Measurements from ENCODE around the gene SLC7A11.

The SLC7A11 gene

GRCh38 chr4:138162259-138162658, 79.9 kb downstream of the SLC7A11 start:
- DNase-seq (ENCODE audit: low spot score): no peak

GRCh38 chr4:138161351-138161750, 80.8 kb downstream of the SLC7A11 start:
- no peak for DNase-seq (ENCODE audit: low spot score)

GRCh38 chr4:138158746-138159297, 83.3 kb downstream of the SLC7A11 start:
- no peak for DNase-seq (ENCODE audit: low spot score)

- no peak for DNase-seq (ENCODE audit: low spot score)
Observed at GRCh38 chr4:138140879-138141278, 101.3 kb downstream of the SLC7A11 start.

- DNase-seq (ENCODE audit: low spot score): no peak
Observed at GRCh38 chr4:138138774-138139173, 103.4 kb downstream of the SLC7A11 start.

GRCh38 chr4:138135610-138136009, 106.5 kb downstream of the SLC7A11 start:
- no peak for DNase-seq (ENCODE audit: low spot score)

- DNase-seq (ENCODE audit: low spot score): no peak
Observed at GRCh38 chr4:138118270-138118669, 123.9 kb downstream of the SLC7A11 start.

- DNase-seq (ENCODE audit: low spot score): no peak
Observed at GRCh38 chr4:138115053-138115452, 127.1 kb downstream of the SLC7A11 start.

GRCh38 chr4:138114434-138114833, 127.7 kb downstream of the SLC7A11 start:
- DNase-seq (ENCODE audit: low spot score): no peak
